Measurements from ENCODE around the gene NFIA.

NFIA gene

DNA sequence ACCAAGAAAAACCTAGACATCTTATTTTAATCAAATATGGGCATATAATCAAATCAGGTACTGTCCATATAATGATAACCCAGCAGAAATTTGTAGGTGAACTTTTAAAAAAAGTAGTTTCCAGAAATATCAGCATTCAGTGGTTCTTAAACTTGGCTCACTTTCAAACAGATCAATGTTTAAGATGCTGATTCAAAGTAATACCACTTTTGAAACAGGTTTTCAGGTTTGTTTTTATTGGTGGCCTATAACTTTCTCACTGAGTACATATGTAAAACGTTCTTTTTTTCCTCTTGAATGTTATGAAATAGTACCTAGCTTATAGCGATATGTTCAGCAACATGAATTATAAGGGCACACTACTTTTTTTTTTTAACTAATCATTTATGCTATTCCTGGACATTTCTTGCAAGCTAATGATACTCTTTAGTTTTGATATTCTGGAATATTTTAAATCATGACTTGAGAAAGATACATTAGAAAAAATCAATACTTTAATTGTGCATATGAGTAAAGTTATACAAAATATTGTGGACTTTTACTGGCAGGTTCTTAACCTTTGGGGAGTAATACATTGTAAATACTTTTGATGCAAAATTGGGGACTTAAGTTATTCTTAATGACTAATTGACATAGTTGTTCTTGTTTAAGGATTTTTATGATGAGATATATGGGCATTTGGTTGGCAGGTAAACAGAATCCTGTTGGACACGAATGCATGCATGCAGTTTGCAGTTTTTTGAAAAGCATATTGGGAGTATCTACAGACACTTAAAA is 3.0 kb downstream of the NFIA start:
- no peaks in the 10 kb centered on the region for H3K9me3 ChIP-seq (ENCODE audit: control insufficient read depth, insufficient read depth, low read length)

GRCh38 chr1:61085983-61086644 is 3.8 kb downstream of the NFIA start:
- H3K4me3 ChIP-seq (ENCODE audit: low read length), result no peak overlapping the region
- WGBS (ENCODE audit: insufficient coverage, insufficient read length), result no CpG with 5 or more reads among the region's 4 CpGs

More for the DNA sequence above, 3.0 kb downstream of the NFIA start:
- DNase-seq (ENCODE audit: low read depth, low spot score), result no peak
- H3K27me3 ChIP-seq (ENCODE audit: control insufficient read depth, insufficient read depth, low read length), result peaks cover 23% of the 10 kb centered on the region
- no CpG with 5 or more reads among the region's 3 CpGs for WGBS (ENCODE audit: insufficient coverage, insufficient read length)
- H3K4me1 ChIP-seq (ENCODE audit: control insufficient read depth, insufficient read depth, low read length), result peaks cover 1% of the 10 kb centered on the region; the same call in 1 of the 2 replicates
- no peaks in the 10 kb centered on the region for H3K36me3 ChIP-seq (ENCODE audit: control insufficient read depth, insufficient read depth, low read length)
- H3K4me3 ChIP-seq (ENCODE audit: low read length), result no peak overlapping the region
- no peak overlapping the region for H3K27ac ChIP-seq (ENCODE audit: low read length)

DNA sequence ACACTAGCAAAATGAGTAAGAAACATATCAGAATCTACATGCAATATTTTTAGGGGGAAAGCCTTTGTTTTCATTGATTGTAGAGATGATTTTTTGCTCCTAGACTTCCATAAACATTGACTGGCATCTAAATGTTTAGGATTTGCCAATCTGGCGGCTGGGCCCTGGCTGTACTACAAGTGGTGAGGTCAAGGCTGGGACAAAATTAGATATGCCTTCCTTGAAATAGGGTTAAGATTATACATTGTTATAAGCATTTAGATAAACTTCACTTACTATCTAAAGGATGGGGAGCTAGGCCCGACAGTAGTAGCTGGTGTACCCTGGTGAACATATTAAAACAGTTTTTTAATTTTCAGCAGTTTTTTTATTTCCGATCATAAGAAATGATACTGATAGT is 5.2 kb downstream of the NFIA start:
- H3K4me1 ChIP-seq (ENCODE audit: control insufficient read depth, insufficient read depth, low read length), result no peaks in the 10 kb centered on the region
- WGBS (ENCODE audit: insufficient coverage, insufficient read length), result no CpG with 5 or more reads among the region's 3 CpGs
- H3K36me3 ChIP-seq (ENCODE audit: control insufficient read depth, insufficient read depth, low read length), result no peaks in the 10 kb centered on the region
- DNase-seq (ENCODE audit: low read depth, low spot score), result no peak
- H3K9me3 ChIP-seq (ENCODE audit: control insufficient read depth, insufficient read depth, low read length), result no peaks in the 10 kb centered on the region
- peaks cover 12% of the 10 kb centered on the region for H3K27me3 ChIP-seq (ENCODE audit: control insufficient read depth, insufficient read depth, low read length)
- no peak overlapping the region for H3K4me3 ChIP-seq (ENCODE audit: low read length)
- no peak overlapping the region for H3K27ac ChIP-seq (ENCODE audit: low read length)

More at GRCh38 chr1:61085983-61086644, 3.8 kb downstream of the NFIA start:
- Histone ChIP-seq H3K27me3 (ENCODE audit: control insufficient read depth, insufficient read depth, low read length) (peaks cover 17% of the 10 kb centered on the region), H3K9me3 (ENCODE audit: control insufficient read depth, insufficient read depth, low read length) (no peaks in the 10 kb centered on the region), H3K4me1 (ENCODE audit: control insufficient read depth, insufficient read depth, low read length) (no peaks in the 10 kb centered on the region), H3K27ac (ENCODE audit: low read length) (no peak overlapping the region), H3K36me3 (ENCODE audit: control insufficient read depth, insufficient read depth, low read length) (no peaks in the 10 kb centered on the region)
- no peak for DNase-seq (ENCODE audit: low read depth, low spot score)

DNA sequence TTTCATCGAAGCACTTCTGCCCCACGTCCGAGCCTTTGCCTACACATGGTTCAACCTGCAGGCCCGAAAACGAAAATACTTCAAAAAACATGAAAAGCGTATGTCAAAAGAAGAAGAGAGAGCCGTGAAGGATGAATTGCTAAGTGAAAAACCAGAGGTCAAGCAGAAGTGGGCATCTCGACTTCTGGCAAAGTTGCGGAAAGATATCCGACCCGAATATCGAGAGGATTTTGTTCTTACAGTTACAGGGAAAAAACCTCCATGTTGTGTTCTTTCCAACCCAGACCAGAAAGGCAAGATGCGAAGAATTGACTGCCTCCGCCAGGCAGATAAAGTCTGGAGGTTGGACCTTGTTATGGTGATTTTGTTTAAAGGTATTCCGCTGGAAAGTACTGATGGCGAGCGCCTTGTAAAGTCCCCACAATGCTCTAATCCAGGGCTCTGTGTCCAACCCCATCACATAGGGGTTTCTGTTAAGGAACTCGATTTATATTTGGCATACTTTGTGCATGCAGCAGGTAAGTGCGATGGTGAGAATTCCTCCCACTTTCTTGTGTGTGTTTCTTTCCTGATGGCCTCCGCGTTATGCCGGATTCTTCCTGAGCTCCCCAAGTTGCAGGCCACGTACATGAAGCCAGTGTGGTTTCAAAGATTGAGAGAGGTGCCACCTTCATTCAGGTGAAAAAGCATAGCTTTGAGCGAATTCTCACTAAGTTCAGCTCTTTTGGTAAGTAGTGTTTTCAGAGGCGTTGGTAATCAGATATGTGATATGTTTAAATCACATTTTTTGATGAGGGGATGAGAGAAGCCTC is 6.0 kb downstream of the NFIA start:
- H3K27me3 ChIP-seq (ENCODE audit: control insufficient read depth, insufficient read depth, low read length), result peaks cover 9% of the 10 kb centered on the region
- H3K4me1 ChIP-seq (ENCODE audit: control insufficient read depth, insufficient read depth, low read length), result no peaks in the 10 kb centered on the region

GRCh38 chr1:61089338-61089737 is 7.0 kb downstream of the NFIA start:
- Histone ChIP-seq H3K27ac (ENCODE audit: low read length) (no peak overlapping the region), H3K4me1 (ENCODE audit: control insufficient read depth, insufficient read depth, low read length) (no peaks in the 10 kb centered on the region), H3K36me3 (ENCODE audit: control insufficient read depth, insufficient read depth, low read length) (no peaks in the 10 kb centered on the region), H3K9me3 (ENCODE audit: control insufficient read depth, insufficient read depth, low read length) (no peaks in the 10 kb centered on the region), H3K27me3 (ENCODE audit: control insufficient read depth, insufficient read depth, low read length) (peaks cover 4% of the 10 kb centered on the region; the same call in 1 of the 2 replicates), H3K4me3 (ENCODE audit: low read length) (no peak overlapping the region)
- no CpG with 5 or more reads among the region's 4 CpGs for WGBS (ENCODE audit: insufficient coverage, insufficient read length)
- no peak for DNase-seq (ENCODE audit: low read depth, low spot score)

More for the DNA sequence above, 6.0 kb downstream of the NFIA start:
- Histone ChIP-seq H3K36me3 (ENCODE audit: control insufficient read depth, insufficient read depth, low read length) (no peaks in the 10 kb centered on the region), H3K9me3 (ENCODE audit: control insufficient read depth, insufficient read depth, low read length) (no peaks in the 10 kb centered on the region), H3K27ac (ENCODE audit: low read length) (no peak overlapping the region), H3K4me3 (ENCODE audit: low read length) (no peak overlapping the region)
- no peak for DNase-seq (ENCODE audit: low read depth, low spot score)
- WGBS (ENCODE audit: insufficient coverage, insufficient read length), result no CpG with 5 or more reads among the region's 25 CpGs

GRCh38 chr1:61089741-61090140 is 7.4 kb downstream of the NFIA start:
- no peaks in the 10 kb centered on the region for H3K4me1 ChIP-seq (ENCODE audit: control insufficient read depth, insufficient read depth, low read length)

DNA sequence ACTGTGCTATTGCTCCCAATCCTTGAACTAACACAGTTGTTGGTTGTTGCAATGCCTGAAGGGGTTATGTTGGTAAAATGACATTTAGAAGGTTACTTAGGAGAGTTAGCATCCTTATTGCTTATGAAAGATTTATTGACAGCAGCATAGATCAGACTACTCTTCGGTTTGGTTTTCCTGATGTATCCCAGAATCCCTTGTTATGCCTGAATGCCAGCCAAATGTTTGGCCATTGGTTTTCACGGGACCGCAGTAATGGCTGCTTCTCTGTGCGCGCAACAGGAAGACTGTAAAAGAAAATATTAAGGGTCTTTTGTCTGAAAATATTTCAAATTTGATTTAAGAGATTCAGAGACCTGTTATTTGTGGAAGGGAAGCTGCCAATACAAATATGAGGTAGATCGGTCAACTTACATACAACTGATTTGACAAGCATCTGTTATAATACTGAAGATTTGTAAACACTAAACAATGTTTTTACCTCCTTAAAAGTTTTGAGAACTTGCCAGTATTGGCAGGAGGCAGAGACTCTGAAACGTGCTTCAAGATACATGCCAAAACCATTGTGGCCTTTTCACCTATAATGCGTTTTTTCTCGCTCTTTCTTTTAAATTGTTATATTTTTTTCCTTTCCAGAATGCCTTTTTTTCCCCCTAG is 8.3 kb downstream of the NFIA start:
- Histone ChIP-seq H3K27ac (ENCODE audit: low read length) (no peak overlapping the region), H3K9me3 (ENCODE audit: control insufficient read depth, insufficient read depth, low read length) (no peaks in the 10 kb centered on the region), H3K27me3 (ENCODE audit: control insufficient read depth, insufficient read depth, low read length) (no peaks in the 10 kb centered on the region), H3K4me1 (ENCODE audit: control insufficient read depth, insufficient read depth, low read length) (no peaks in the 10 kb centered on the region), H3K36me3 (ENCODE audit: control insufficient read depth, insufficient read depth, low read length) (no peaks in the 10 kb centered on the region), H3K4me3 (ENCODE audit: low read length) (no peak overlapping the region)
- WGBS (ENCODE audit: insufficient coverage, insufficient read length), result no CpG with 5 or more reads among the region's 9 CpGs
- DNase-seq (ENCODE audit: low read depth, low spot score), result no peak

More at GRCh38 chr1:61089741-61090140, 7.4 kb downstream of the NFIA start:
- no peak overlapping the region for H3K4me3 ChIP-seq (ENCODE audit: low read length)
- no peaks in the 10 kb centered on the region; the same call in 1 of the 2 replicates for H3K27me3 ChIP-seq (ENCODE audit: control insufficient read depth, insufficient read depth, low read length)
- no peaks in the 10 kb centered on the region for H3K9me3 ChIP-seq (ENCODE audit: control insufficient read depth, insufficient read depth, low read length)
- H3K27ac ChIP-seq (ENCODE audit: low read length), result no peak overlapping the region
- DNase-seq (ENCODE audit: low read depth, low spot score), result no peak
- no peaks in the 10 kb centered on the region for H3K36me3 ChIP-seq (ENCODE audit: control insufficient read depth, insufficient read depth, low read length)

DNA sequence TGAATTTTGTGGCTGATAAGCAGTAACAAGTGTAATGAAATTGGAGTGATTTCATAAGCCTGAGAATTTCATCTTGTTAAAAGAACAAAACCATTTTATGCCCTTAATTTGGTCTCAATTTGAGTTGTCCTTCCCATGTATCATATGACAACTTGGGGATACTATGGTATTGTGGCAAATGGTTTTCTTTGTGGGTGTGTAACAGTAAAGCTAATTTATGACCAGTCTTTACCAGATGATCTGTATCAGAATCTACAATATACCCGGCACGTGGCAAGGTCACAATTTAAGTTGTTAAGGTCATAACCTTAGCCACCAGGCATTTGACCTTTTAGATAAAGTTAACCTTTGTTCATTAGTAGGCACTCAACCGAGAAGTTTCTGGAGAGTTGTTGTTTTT is 9.1 kb downstream of the NFIA start:
- no peaks in the 10 kb centered on the region for H3K9me3 ChIP-seq (ENCODE audit: control insufficient read depth, insufficient read depth, low read length)
- H3K4me1 ChIP-seq (ENCODE audit: control insufficient read depth, insufficient read depth, low read length), result no peaks in the 10 kb centered on the region
- H3K27ac ChIP-seq (ENCODE audit: low read length), result no peak overlapping the region
- DNase-seq (ENCODE audit: low read depth, low spot score), result no peak
- WGBS (ENCODE audit: insufficient coverage, insufficient read length), result no CpG with 5 or more reads among the region's 3 CpGs
- H3K27me3 ChIP-seq (ENCODE audit: control insufficient read depth, insufficient read depth, low read length), result no peaks in the 10 kb centered on the region
- H3K4me3 ChIP-seq (ENCODE audit: low read length), result no peak overlapping the region
- H3K36me3 ChIP-seq (ENCODE audit: control insufficient read depth, insufficient read depth, low read length), result no peaks in the 10 kb centered on the region

DNA sequence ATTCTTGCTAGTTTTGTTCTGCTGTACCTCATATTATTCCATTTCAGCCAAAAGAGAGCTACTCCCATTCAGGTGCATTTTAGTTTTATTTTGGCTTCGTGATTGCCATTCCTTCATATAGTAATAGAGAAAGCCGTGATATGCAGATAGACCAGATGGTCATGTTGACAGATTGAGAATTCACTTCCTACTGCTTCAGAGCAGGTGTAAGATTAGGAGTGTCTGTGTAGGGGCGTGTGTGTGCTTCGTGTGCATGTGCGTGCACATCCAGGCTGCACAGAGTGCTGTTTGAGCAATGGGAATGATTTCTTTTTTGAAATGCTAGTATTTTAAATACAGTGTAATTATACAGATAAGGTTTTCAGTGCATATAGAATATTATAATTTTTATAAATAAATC is 10.3 kb downstream of the NFIA start:
- H3K27ac ChIP-seq (ENCODE audit: low read length), result no peak overlapping the region
- no peaks in the 10 kb centered on the region for H3K36me3 ChIP-seq (ENCODE audit: control insufficient read depth, insufficient read depth, low read length)
- WGBS (ENCODE audit: insufficient coverage, insufficient read length), result no CpG with 5 or more reads among the region's 5 CpGs
- no peak for DNase-seq (ENCODE audit: low read depth, low spot score)
- H3K9me3 ChIP-seq (ENCODE audit: control insufficient read depth, insufficient read depth, low read length), result no peaks in the 10 kb centered on the region
- no peaks in the 10 kb centered on the region for H3K27me3 ChIP-seq (ENCODE audit: control insufficient read depth, insufficient read depth, low read length)
- no peak overlapping the region for H3K4me3 ChIP-seq (ENCODE audit: low read length)
- H3K4me1 ChIP-seq (ENCODE audit: control insufficient read depth, insufficient read depth, low read length), result no peaks in the 10 kb centered on the region

- no peaks in the 10 kb centered on the region for H3K9me3 ChIP-seq (ENCODE audit: control insufficient read depth, insufficient read depth, low read length)
- no peak overlapping the region for H3K4me3 ChIP-seq (ENCODE audit: low read length)
- no peak for DNase-seq (ENCODE audit: low read depth, low spot score)
- H3K4me1 ChIP-seq (ENCODE audit: control insufficient read depth, insufficient read depth, low read length), result no peaks in the 10 kb centered on the region
- no peaks in the 10 kb centered on the region for H3K27me3 ChIP-seq (ENCODE audit: control insufficient read depth, insufficient read depth, low read length)
- no peak overlapping the region for H3K27ac ChIP-seq (ENCODE audit: low read length)
- WGBS (ENCODE audit: insufficient coverage, insufficient read length), result no CpG with 5 or more reads among the region's 2 CpGs
- H3K36me3 ChIP-seq (ENCODE audit: control insufficient read depth, insufficient read depth, low read length), result no peaks in the 10 kb centered on the region
Measured at GRCh38 chr1:61093525-61094137, 11.3 kb downstream of the NFIA start.
